HCT116 (cell line): ENCODE data around the gene NRROS. TPM values are rescaled to one million over a fixed set of nuclear protein-coding genes. Genes with fewer than 3 reads are reported as not detected.

Experiments
- ATAC-seq: fragments of 200-7000 bp; cut with Tn5 transposase; 2 replicates; pipeline ENCODE4 v1.9.1; 2020; ENCODE audit warnings: mild to moderate bottlenecking, moderate library complexity
- BruUV-seq: library from RNA; stranded (reverse); fragments of 400-500 nt; replicated peaks from 2 replicates; lab custom pipeline; 2021; lab: Mats Ljungman, UMichigan
- CTCF ChIA-PET: fragments of 300-600 bp; sonication (Branson Sonifier 250); formaldehyde crosslinking; loops from one replicate; lab custom pipeline; 2021; ENCODE audit warnings: antibody characterized with exemption; lab: Charles Lee
- POLR2A ChIA-PET: fragments of 300-600, 350-600 bp; sonication (Branson Sonifier 250); formaldehyde crosslinking; loops from one replicate; lab custom pipeline; 2021; ENCODE audit warnings: antibody characterized with exemption; lab: Charles Lee
- RAD21 ChIA-PET, 2 experiments: fragments of 300-600 bp; sonication (Branson Sonifier 250); formaldehyde crosslinking; loops; one replicate each; lab custom pipeline; 2023; ENCODE audit warnings: low total read pairs in 2 of 2; ENCODE audit not compliant: uncharacterized antibody in 2 of 2, unreplicated experiment in 2 of 2, low non-redundant PET in 1 of 2; lab: Charles Lee
- DNase-seq: peaks from one replicate; pipeline ENCODE4 v3.0.0-alpha.2; 2010; ENCODE audit warnings: low read depth, low spot score
- H2AFZ ChIP-seq: fragments of 200-600 bp; shearing (Covaris generic), sonication (generic); 2 replicates; pipeline ENCODE4 v1.6.1; 2017; ENCODE audit warnings: low read depth, mixed run types, mixed read lengths, antibody characterized with exemption, low read length; ENCODE audit not compliant: poor library complexity, severe bottlenecking
- H3K27ac ChIP-seq: 2 replicates; pipeline ENCODE4 v1.5.1; 2012; ENCODE audit warnings: low read depth, low read length
- H3K27me3 ChIP-seq: fragments of 200-600 bp; sonication (generic); 2 replicates; pipeline ENCODE4 v1.6.1; 2016; ENCODE audit warnings: mixed run types, low read length, mixed read lengths; ENCODE audit not compliant: insufficient read depth
- H3K36me3 ChIP-seq, 2 experiments: fragments of 200-500 bp in 1 of 2; fragments of 200-600 bp in 1 of 2; sonication (Bioruptor generic) in 1 of 2; sonication (generic) in 1 of 2; 2 replicates each; pipeline versions ENCODE4 v1.5.1 to v1.6.1; 2014 to 2016; ENCODE audit warnings: low read length in 2 of 2, inconsistent platforms in 1 of 2, mixed read lengths in 1 of 2, mixed run types in 1 of 2; ENCODE audit not compliant: insufficient read depth in 2 of 2, control insufficient read depth in 1 of 2
- H3K4me1 ChIP-seq, 2 experiments: fragments of 200-600 bp in 1 of 2; sonication (generic) in 1 of 2; 2 replicates each; pipeline versions ENCODE4 v1.5.1 to v1.6.1; 2012 to 2017; ENCODE audit warnings: low read length in 2 of 2, inconsistent platforms in 1 of 2, mild to moderate bottlenecking in 1 of 2, mixed read lengths in 1 of 2, mixed run types in 1 of 2, moderate library complexity in 1 of 2; ENCODE audit not compliant: insufficient read depth in 2 of 2, control insufficient read depth in 1 of 2
- H3K4me2 ChIP-seq: fragments of 200-600 bp; sonication (generic); 2 replicates; pipeline ENCODE4 v1.6.1; 2017; ENCODE audit warnings: mixed run types, low read length, mixed read lengths
- H3K4me3 ChIP-seq, 2 experiments: fragments of 200-600 bp in 1 of 2; sonication (generic) in 1 of 2; replicated peaks in 1 of 2; 2 replicates each; pipeline ENCODE4 v1.5.1; 2011 to 2016; ENCODE audit warnings: low read length in 2 of 2, control low read depth in 1 of 2, low read depth in 1 of 2, mild to moderate bottlenecking in 1 of 2, mixed read lengths in 1 of 2, mixed run types in 1 of 2
- H3K79me2 ChIP-seq: fragments of 200-600 bp; sonication (generic); 2 replicates; pipeline ENCODE4 v1.6.1; 2017; ENCODE audit warnings: mild to moderate bottlenecking, mixed run types, low read length, moderate library complexity, mixed read lengths; ENCODE audit not compliant: insufficient read depth
- H3K9ac ChIP-seq: fragments of 200-600 bp; sonication (generic); 2 replicates; pipeline ENCODE4 v1.6.1; 2016; ENCODE audit warnings: low read length, mixed read lengths
- H3K9me2 ChIP-seq: fragments of 200-600 bp; sonication (generic), shearing (Covaris generic); 2 replicates; pipeline ENCODE4 v1.6.1; 2017; ENCODE audit warnings: mixed run types, mild to moderate bottlenecking, moderate library complexity; ENCODE audit not compliant: insufficient read depth
- H3K9me3 ChIP-seq, 2 experiments: fragments of 200-500 bp in 1 of 2; fragments of 200-600 bp in 1 of 2; sonication (Bioruptor generic) in 1 of 2; sonication (generic) in 1 of 2; 2 replicates each; pipeline ENCODE4 v1.6.1; 2014 to 2017; ENCODE audit warnings: low read length in 2 of 2, mixed read lengths in 2 of 2, inconsistent platforms in 1 of 2, low read depth in 1 of 2, mild to moderate bottlenecking in 1 of 2, mixed run types in 1 of 2, moderate library complexity in 1 of 2; ENCODE audit not compliant: control insufficient read depth in 1 of 2, insufficient read depth in 1 of 2
- H4K20me1 ChIP-seq: fragments of 200-600 bp; sonication (generic), shearing (Covaris generic); 2 replicates; pipeline ENCODE4 v1.6.1; 2017; ENCODE audit warnings: mixed run types, mild to moderate bottlenecking, moderate library complexity; ENCODE audit not compliant: insufficient read depth
- CEBPB ChIP-seq: IDR thresholded peaks from 2 replicates; pipeline ENCODE4 v1.6.1; 2012; ENCODE audit warnings: low read depth
- ELF1 ChIP-seq: IDR thresholded peaks from 2 replicates; pipeline ENCODE4 v1.6.1; 2012; ENCODE audit warnings: low read depth, borderline replicate concordance
- EZH2phosphoT487 ChIP-seq: fragments of 200-600 bp; IDR thresholded peaks from 2 replicates; pipeline ENCODE4 v1.6.1; 2018; ENCODE audit warnings: antibody characterized with exemption, borderline replicate concordance
- POLR2A ChIP-seq: IDR thresholded peaks from 2 replicates; pipeline ENCODE4 v1.7.0; 2011; ENCODE audit warnings: borderline replicate concordance; ENCODE audit not compliant: insufficient read depth, insufficient read length; ENCODE audit errors: extremely low read depth
- POLR2AphosphoS5 ChIP-seq: IDR thresholded peaks from 2 replicates; pipeline ENCODE4 v1.6.1; 2011; ENCODE audit warnings: mild to moderate bottlenecking, low read depth, low read length, moderate library complexity
- ZNF274 ChIP-seq: fragments of 200-500 bp; sonication (Bioruptor generic); IDR thresholded peaks from 2 replicates; pipeline ENCODE4 v1.6.1; 2014; ENCODE audit warnings: mild to moderate bottlenecking, low read depth, low read length, inconsistent platforms
- intact Hi-C: fragments of 100-400 bp; cut with micrococcal nuclease; formaldehyde crosslinking; loops from 2 replicates; pipeline ENCODE4 v1.10.0; 2022
- total RNA-seq: library from RNA; stranded (reverse); gene quantifications from one replicate; pipeline ENCODE4 v1.2.1, GENCODE V29; 2021; ENCODE audit not compliant: unreplicated experiment

NRROS gene
- total RNA-seq, 1 experiment from 2014 or later, result 0.12 TPM

DNA sequence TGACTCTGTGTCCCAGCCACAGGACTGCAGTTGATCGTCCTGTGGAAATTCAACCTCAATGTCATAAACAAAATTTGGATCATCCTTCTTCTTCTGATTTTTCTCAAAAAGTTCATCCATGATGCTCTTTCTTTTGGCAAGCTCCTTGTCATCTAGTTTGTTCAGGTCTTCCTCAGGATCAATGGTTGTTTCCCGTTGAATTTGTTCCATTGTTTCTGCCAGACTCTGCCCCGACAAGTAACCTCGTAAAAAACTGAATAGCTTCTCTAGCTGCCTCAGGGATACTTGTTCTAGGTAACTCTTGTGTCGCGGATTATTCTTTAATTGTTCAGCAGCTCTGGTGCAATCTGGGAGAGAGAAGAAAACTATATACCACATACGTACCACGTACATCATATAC is 68.1 kb downstream of the NRROS start:
- Histone ChIP-seq H3K9me3 (no peaks in the 10 kb centered on the region), H3K9me2 (no peaks in the 10 kb centered on the region), H3K27me3 (no peaks in the 10 kb centered on the region), H3K4me3 (no peak overlapping the region), H3K27ac (no peak overlapping the region), H3K9ac (no peak overlapping the region), H3K36me3 (no peaks in the 10 kb centered on the region), H3K79me2 (no peaks in the 10 kb centered on the region), H2AFZ (no peak overlapping the region), H3K4me2 (no peak overlapping the region), H4K20me1 (no peaks in the 10 kb centered on the region), H3K4me1 (peaks cover 0 to 8% of the 10 kb centered on the region in 2 experiments; a peak in 3 of 4 replicates)
- ATAC-seq, result no peak
- no peak for DNase-seq
- POLR2A ChIA-PET, result interaction anchor here (0.7 kb wide), 1 partner anchor 235 kb away, joined by 3 read pairs; the partner anchor contains the start of gene NCBP2
- BruUV-seq, result no TSS peak
- RAD21 ChIA-PET, result no interaction called here
- CTCF ChIA-PET, result no interaction called here
- no peak for TF ChIP-seq CEBPB
- TF ChIP-seq ELF1, result no peak
- intact Hi-C loops, result no loop called here

DNA sequence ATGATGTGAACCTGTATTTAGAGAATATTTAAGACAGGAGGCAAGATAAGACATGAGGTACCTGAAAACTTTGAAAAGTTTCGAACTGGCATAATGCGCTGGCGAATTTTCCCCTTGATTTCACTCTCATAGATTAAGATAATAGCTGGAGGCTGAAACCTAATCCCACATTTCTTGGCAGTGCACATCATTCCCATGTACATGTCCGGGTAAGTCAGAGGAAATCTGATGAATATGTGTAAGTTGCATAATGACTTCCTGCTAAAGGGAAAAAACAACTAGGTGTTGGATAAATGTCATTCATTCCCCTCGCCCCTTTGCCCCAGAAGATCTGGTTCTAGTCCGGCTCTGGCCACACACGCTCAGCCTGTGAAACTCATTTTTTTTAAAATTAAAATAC is 69.0 kb downstream of the NRROS start:
- Histone ChIP-seq H4K20me1 (no peaks in the 10 kb centered on the region), H3K9me3 (no peaks in the 10 kb centered on the region), H2AFZ (no peak overlapping the region), H3K27ac (no peak overlapping the region), H3K27me3 (no peaks in the 10 kb centered on the region), H3K79me2 (no peaks in the 10 kb centered on the region), H3K4me2 (no peak overlapping the region), H3K9me2 (no peaks in the 10 kb centered on the region), H3K4me3 (no peak overlapping the region), H3K9ac (no peak overlapping the region), H3K36me3 (no peaks in the 10 kb centered on the region), H3K4me1 (peaks cover 0 to 14% of the 10 kb centered on the region in 2 experiments; a peak in 3 of 4 replicates)
- ChIA-PET POLR2A (no interaction called here), RAD21 (no interaction called here), CTCF (no interaction called here)
- TF ChIP-seq POLR2A, result no peak
- no peak for TF ChIP-seq POLR2AphosphoS5
- TF ChIP-seq ZNF274, result no peak
- TF ChIP-seq EZH2phosphoT487, result no peak
- intact Hi-C loops, result no loop called here
- no peak for ATAC-seq
- BruUV-seq, result no TSS peak
- DNase-seq, result no peak

Other genes starting within 250 kb of the NRROS start
- gene UBXN7, start 207.3 kb upstream of the NRROS start, total RNA-seq, result 67.0 TPM
- 25.1 TPM for gene RNF168, start 135.9 kb upstream of the NRROS start, total RNA-seq
- gene SMCO1, start 124.3 kb upstream of the NRROS start, total RNA-seq, result not detected
- gene WDR53, start 71.1 kb upstream of the NRROS start, total RNA-seq, result 14.8 TPM
- gene FBXO45, start 71.0 kb upstream of the NRROS start, total RNA-seq, result 23.2 TPM
- 2.7 TPM for gene CEP19, start 72.6 kb downstream of the NRROS start, total RNA-seq
- gene PIGX, start 72.7 kb downstream of the NRROS start, total RNA-seq, result 27.2 TPM
- gene PAK2, start 100.2 kb downstream of the NRROS start, total RNA-seq, result 69.6 TPM
- 27.6 TPM for gene SENP5, start 228.2 kb downstream of the NRROS start, total RNA-seq